NCI-H526 (cell line): ENCODE data around the gene PLPP4.

Source experiments
- DNase-seq, 2 experiments: peaks; one replicate each; lab custom pipeline; 2025; lab: John Stamatoyannopoulos, UW

The PLPP4 gene

GRCh38 chr10:120457431-120458172 is 575 bp downstream of the PLPP4 start:
- no peak for DNase-seq

- DNase-seq: no peak
These were observed 1.4 kb downstream of the PLPP4 start for GRCh38 chr10:120458432-120458831.

GRCh38 chr10:120459185-120459584 is 2.2 kb downstream of the PLPP4 start:
- peak in 1 of 2 experiments; percentile 18 for DNase-seq

GRCh38 chr10:120460186-120460585 is 3.2 kb downstream of the PLPP4 start:
- DNase-seq: no peak

GRCh38 chr10:120460776-120461175 is 3.7 kb downstream of the PLPP4 start:
- DNase-seq: no peak

GRCh38 chr10:120462018-120462682 is 5.1 kb downstream of the PLPP4 start:
- DNase-seq: no peak

- DNase-seq: no peak
These were observed 8.1 kb downstream of the PLPP4 start for GRCh38 chr10:120465138-120465537.

- no peak for DNase-seq
These were observed 9.0 kb downstream of the PLPP4 start for GRCh38 chr10:120466006-120466405.

- no peak for DNase-seq
These were observed 16.6 kb downstream of the PLPP4 start for GRCh38 chr10:120473593-120473992.

- no peak for DNase-seq
These were observed 17.9 kb downstream of the PLPP4 start for GRCh38 chr10:120474956-120475355.

GRCh38 chr10:120475844-120476791 is 19.1 kb downstream of the PLPP4 start:
- no peak for DNase-seq

GRCh38 chr10:120477021-120477742 is 20.2 kb downstream of the PLPP4 start:
- no peak for DNase-seq

- no peak for DNase-seq
These were observed 20.7 kb downstream of the PLPP4 start for GRCh38 chr10:120477743-120478141.

GRCh38 chr10:120478386-120478785 is 21.4 kb downstream of the PLPP4 start:
- no peak for DNase-seq

- DNase-seq: no peak
These were observed 22.5 kb downstream of the PLPP4 start for GRCh38 chr10:120479506-120479905.

- DNase-seq: peak in 1 of 2 experiments; percentile 2
These were observed 23.1 kb downstream of the PLPP4 start for GRCh38 chr10:120480065-120480600.

GRCh38 chr10:120480848-120481247 is 23.8 kb downstream of the PLPP4 start:
- no peak for DNase-seq

GRCh38 chr10:120483006-120483405 is 26.0 kb downstream of the PLPP4 start:
- DNase-seq: no peak

- no peak for DNase-seq
These were observed 26.7 kb downstream of the PLPP4 start for GRCh38 chr10:120483651-120484301.

GRCh38 chr10:120485946-120486345 is 28.9 kb downstream of the PLPP4 start:
- no peak for DNase-seq

GRCh38 chr10:120486671-120487205 is 29.7 kb downstream of the PLPP4 start:
- no peak for DNase-seq
